HG03196 (cell line): ENCODE data around the gene GOLGA6L10.
"Not testable (repeated sequence)": the region's sequence is repeated elsewhere in the genome, so short reads cannot be mapped to it uniquely, and the experiment has no call there.

Source experiments
- ATAC-seq: cut with Tn5 transposase; IDR thresholded peaks from one replicate; pipeline ENCODE4 v1.9.1; 2021; ENCODE audit not compliant: unreplicated experiment

Gene GOLGA6L10

GRCh38 chr15:82349375-82349774 is at the start of gene GOLGA6L10:
TSS of gene GOLGA6L10 (minus strand) at chr15:82349475. CDS start at chr15:82349375, 100 bp downstream.
- not testable (repeated sequence) for ATAC-seq

- no peak for ATAC-seq
Observed at GRCh38 chr15:82398785-82399184, 49.5 kb upstream of the GOLGA6L10 start.

- no peak for ATAC-seq
Observed at GRCh38 chr15:82397817-82398216, 48.5 kb upstream of the GOLGA6L10 start.

GRCh38 chr15:82395788-82396187 is 46.5 kb upstream of the GOLGA6L10 start:
- not testable (repeated sequence) for ATAC-seq

GRCh38 chr15:82393671-82394070 is 44.4 kb upstream of the GOLGA6L10 start:
- ATAC-seq = no peak

- ATAC-seq = not testable (repeated sequence)
Observed at GRCh38 chr15:82392077-82392476, 42.8 kb upstream of the GOLGA6L10 start.

GRCh38 chr15:82390152-82390551 is 40.9 kb upstream of the GOLGA6L10 start:
- ATAC-seq = not testable (repeated sequence)

GRCh38 chr15:82387209-82387608 is 37.9 kb upstream of the GOLGA6L10 start:
- not testable (repeated sequence) for ATAC-seq

GRCh38 chr15:82381330-82381955 is 32.2 kb upstream of the GOLGA6L10 start:
- ATAC-seq = not testable (repeated sequence)

- ATAC-seq = not testable (repeated sequence)
Observed at GRCh38 chr15:82379552-82379951, 30.3 kb upstream of the GOLGA6L10 start.

- not testable (repeated sequence) for ATAC-seq
Observed at GRCh38 chr15:82373661-82374060, 24.4 kb upstream of the GOLGA6L10 start.

- no peak for ATAC-seq
Observed at GRCh38 chr15:82371656-82372055, 22.4 kb upstream of the GOLGA6L10 start.

GRCh38 chr15:82367790-82368189 is 18.5 kb upstream of the GOLGA6L10 start:
- not testable (repeated sequence) for ATAC-seq

- ATAC-seq = peak; percentile 90
Observed at GRCh38 chr15:82365692-82366323, 16.5 kb upstream of the GOLGA6L10 start.

- not testable (repeated sequence) for ATAC-seq
Observed at GRCh38 chr15:82364548-82364947, 15.3 kb upstream of the GOLGA6L10 start.

GRCh38 chr15:82362790-82363189 is 13.5 kb upstream of the GOLGA6L10 start:
- not testable (repeated sequence) for ATAC-seq

GRCh38 chr15:82360618-82361017 is 11.3 kb upstream of the GOLGA6L10 start:
- ATAC-seq = not testable (repeated sequence)

GRCh38 chr15:82355055-82355454 is 5.8 kb upstream of the GOLGA6L10 start:
- not testable (repeated sequence) for ATAC-seq

- ATAC-seq = not testable (repeated sequence)
Observed at GRCh38 chr15:82354546-82354945, 5.3 kb upstream of the GOLGA6L10 start.

GRCh38 chr15:82347645-82348044 is 1.6 kb downstream of the GOLGA6L10 start:
- not testable (repeated sequence) for ATAC-seq

- ATAC-seq = not testable (repeated sequence)
Observed at GRCh38 chr15:82345176-82345575, 4.1 kb downstream of the GOLGA6L10 start.

- not testable (repeated sequence) for ATAC-seq
Observed at GRCh38 chr15:82344421-82344820, 4.9 kb downstream of the GOLGA6L10 start.
